ENCODE results near the gene MAPKAP1. TPM values are rescaled to one million over a fixed set of nuclear protein-coding genes. Genes with fewer than 3 reads are reported as not detected.

The MAPKAP1 gene
- total RNA-seq, 4 donors from 2014 or later: 76.5 to 141 (median 87.5) TPM

- TF ChIP-seq CTCF (IDR thresholded peaks at IDR 0.05) (no peak), POLR2A (IDR thresholded peaks at IDR 0.05) (no peak), EP300 (IDR thresholded peaks at IDR 0.05) (no peak), POLR2AphosphoS5 (IDR thresholded peaks at IDR 0.05) (no peak)
- 70 to 78% methylated on average over 1 to 4 of the region's 4 CpGs for WGBS, 2 donors (ENCODE audit: low coverage in 1 of 2)
- no peak for ATAC-seq
- no peak overlapping the region for H3K27ac ChIP-seq
- no peaks in the 10 kb centered on the region for H3K9me3 ChIP-seq
- H3K27me3 ChIP-seq: no peaks in the 10 kb centered on the region
- peaks cover 0 to 13% (median 0%) of the 10 kb centered on the region in 3 donors for H3K4me1 ChIP-seq
- no peak overlapping the region for H3K4me3 ChIP-seq
- peaks cover 0 to 4% of the 10 kb centered on the region in 2 donors for H3K36me3 ChIP-seq
Measured at GRCh38 chr9:125659954-125660353, 47.1 kb downstream of the MAPKAP1 start.

GRCh38 chr9:125659201-125659840, 47.7 kb downstream of the MAPKAP1 start:
- H3K4me3 ChIP-seq: no peak overlapping the region
- H3K27me3 ChIP-seq: no peaks in the 10 kb centered on the region
- no peak for ATAC-seq
- no peaks in the 10 kb centered on the region for H3K36me3 ChIP-seq
- H3K9me3 ChIP-seq: no peaks in the 10 kb centered on the region
- TF ChIP-seq POLR2AphosphoS5 (IDR thresholded peaks at IDR 0.05) (no peak), CTCF (IDR thresholded peaks at IDR 0.05) (no peak), EP300 (IDR thresholded peaks at IDR 0.05) (no peak), POLR2A (IDR thresholded peaks at IDR 0.05) (no peak)
- no peak overlapping the region for H3K27ac ChIP-seq
- peaks cover 0 to 13% (median 0%) of the 10 kb centered on the region in 3 donors for H3K4me1 ChIP-seq
- 75 to 94% methylated on average over 2 of the region's 2 CpGs for WGBS, 2 donors (ENCODE audit: low coverage in 1 of 2)

- Histone ChIP-seq H3K36me3 (no peaks in the 10 kb centered on the region), H3K4me1 (peaks cover 0 to 25% (median 0%) of the 10 kb centered on the region in 3 donors), H3K4me3 (no peak overlapping the region), H3K27ac (no peak overlapping the region), H3K27me3 (no peaks in the 10 kb centered on the region), H3K9me3 (no peaks in the 10 kb centered on the region)
- 81% methylated on average over 3 of the region's 3 CpGs; no CpG with 5 or more reads in 1 of the 2 donors for WGBS, 2 donors (ENCODE audit: low coverage in 1 of 2)
- TF ChIP-seq POLR2A (IDR thresholded peaks at IDR 0.05): no peak
- TF ChIP-seq EP300 (IDR thresholded peaks at IDR 0.05): no peak
- TF ChIP-seq CTCF (IDR thresholded peaks at IDR 0.05): no peak
- no peak for TF ChIP-seq POLR2AphosphoS5 (IDR thresholded peaks at IDR 0.05)
- no peak for ATAC-seq
Measured at GRCh38 chr9:125656560-125656959, 50.4 kb downstream of the MAPKAP1 start.

GRCh38 chr9:125655691-125656410, 51.2 kb downstream of the MAPKAP1 start:
- TF ChIP-seq CTCF (IDR thresholded peaks at IDR 0.05) (no peak), EP300 (IDR thresholded peaks at IDR 0.05) (no peak), POLR2A (IDR thresholded peaks at IDR 0.05) (no peak), POLR2AphosphoS5 (IDR thresholded peaks at IDR 0.05) (no peak)
- Histone ChIP-seq H3K27ac (no peak overlapping the region), H3K27me3 (no peaks in the 10 kb centered on the region), H3K4me1 (peaks cover 0 to 28% (median 0%) of the 10 kb centered on the region in 3 donors), H3K36me3 (no peaks in the 10 kb centered on the region), H3K9me3 (no peaks in the 10 kb centered on the region), H3K4me3 (no peak overlapping the region)
- ATAC-seq: no peak
- 76 to 79% methylated on average over 5 of the region's 5 CpGs for WGBS, 2 donors (ENCODE audit: low coverage in 1 of 2)

Measured in gastroesophageal sphincter (tissue), 4 donors.